HCT116 (cell line): Measurements from ENCODE around the gene TENM4. TPM values are rescaled to one million over a fixed set of nuclear protein-coding genes. Genes with fewer than 3 reads are reported as not detected.

Source experiments
- ATAC-seq: fragments of 200-7000 bp; cut with Tn5 transposase; 2 replicates; pipeline ENCODE4 v1.9.1; 2020; ENCODE audit warnings: mild to moderate bottlenecking, moderate library complexity
- BruUV-seq: library from RNA; stranded (reverse); fragments of 400-500 nt; replicated peaks from 2 replicates; lab custom pipeline; 2021; lab: Mats Ljungman, UMichigan
- CTCF ChIA-PET: fragments of 300-600 bp; sonication (Branson Sonifier 250); formaldehyde crosslinking; loops from one replicate; lab custom pipeline; 2021; ENCODE audit warnings: antibody characterized with exemption; lab: Charles Lee
- POLR2A ChIA-PET: fragments of 300-600, 350-600 bp; sonication (Branson Sonifier 250); formaldehyde crosslinking; loops from one replicate; lab custom pipeline; 2021; ENCODE audit warnings: antibody characterized with exemption; lab: Charles Lee
- RAD21 ChIA-PET, 2 experiments: fragments of 300-600 bp; sonication (Branson Sonifier 250); formaldehyde crosslinking; loops; one replicate each; lab custom pipeline; 2023; ENCODE audit warnings: low total read pairs in 2 of 2; ENCODE audit not compliant: uncharacterized antibody in 2 of 2, unreplicated experiment in 2 of 2, low non-redundant PET in 1 of 2; lab: Charles Lee
- DNase-seq: peaks from one replicate; pipeline ENCODE4 v3.0.0-alpha.2; 2010; ENCODE audit warnings: low read depth, low spot score
- H2AFZ ChIP-seq: fragments of 200-600 bp; shearing (Covaris generic), sonication (generic); 2 replicates; pipeline ENCODE4 v1.6.1; 2017; ENCODE audit warnings: low read depth, mixed run types, mixed read lengths, antibody characterized with exemption, low read length; ENCODE audit not compliant: poor library complexity, severe bottlenecking
- H3K27ac ChIP-seq: 2 replicates; pipeline ENCODE4 v1.5.1; 2012; ENCODE audit warnings: low read depth, low read length
- H3K27me3 ChIP-seq: fragments of 200-600 bp; sonication (generic); 2 replicates; pipeline ENCODE4 v1.6.1; 2016; ENCODE audit warnings: mixed run types, low read length, mixed read lengths; ENCODE audit not compliant: insufficient read depth
- H3K36me3 ChIP-seq, 2 experiments: fragments of 200-500 bp in 1 of 2; fragments of 200-600 bp in 1 of 2; sonication (Bioruptor generic) in 1 of 2; sonication (generic) in 1 of 2; 2 replicates each; pipeline versions ENCODE4 v1.5.1 to v1.6.1; 2014 to 2016; ENCODE audit warnings: low read length in 2 of 2, inconsistent platforms in 1 of 2, mixed read lengths in 1 of 2, mixed run types in 1 of 2; ENCODE audit not compliant: insufficient read depth in 2 of 2, control insufficient read depth in 1 of 2
- H3K4me1 ChIP-seq, 2 experiments: fragments of 200-600 bp in 1 of 2; sonication (generic) in 1 of 2; 2 replicates each; pipeline versions ENCODE4 v1.5.1 to v1.6.1; 2012 to 2017; ENCODE audit warnings: low read length in 2 of 2, inconsistent platforms in 1 of 2, mild to moderate bottlenecking in 1 of 2, mixed read lengths in 1 of 2, mixed run types in 1 of 2, moderate library complexity in 1 of 2; ENCODE audit not compliant: insufficient read depth in 2 of 2, control insufficient read depth in 1 of 2
- H3K4me2 ChIP-seq: fragments of 200-600 bp; sonication (generic); 2 replicates; pipeline ENCODE4 v1.6.1; 2017; ENCODE audit warnings: mixed run types, low read length, mixed read lengths
- H3K4me3 ChIP-seq, 2 experiments: fragments of 200-600 bp in 1 of 2; sonication (generic) in 1 of 2; replicated peaks in 1 of 2; 2 replicates each; pipeline ENCODE4 v1.5.1; 2011 to 2016; ENCODE audit warnings: low read length in 2 of 2, control low read depth in 1 of 2, low read depth in 1 of 2, mild to moderate bottlenecking in 1 of 2, mixed read lengths in 1 of 2, mixed run types in 1 of 2
- H3K79me2 ChIP-seq: fragments of 200-600 bp; sonication (generic); 2 replicates; pipeline ENCODE4 v1.6.1; 2017; ENCODE audit warnings: mild to moderate bottlenecking, mixed run types, low read length, moderate library complexity, mixed read lengths; ENCODE audit not compliant: insufficient read depth
- H3K9ac ChIP-seq: fragments of 200-600 bp; sonication (generic); 2 replicates; pipeline ENCODE4 v1.6.1; 2016; ENCODE audit warnings: low read length, mixed read lengths
- H3K9me2 ChIP-seq: fragments of 200-600 bp; sonication (generic), shearing (Covaris generic); 2 replicates; pipeline ENCODE4 v1.6.1; 2017; ENCODE audit warnings: mixed run types, mild to moderate bottlenecking, moderate library complexity; ENCODE audit not compliant: insufficient read depth
- H3K9me3 ChIP-seq, 2 experiments: fragments of 200-500 bp in 1 of 2; fragments of 200-600 bp in 1 of 2; sonication (Bioruptor generic) in 1 of 2; sonication (generic) in 1 of 2; 2 replicates each; pipeline ENCODE4 v1.6.1; 2014 to 2017; ENCODE audit warnings: low read length in 2 of 2, mixed read lengths in 2 of 2, inconsistent platforms in 1 of 2, low read depth in 1 of 2, mild to moderate bottlenecking in 1 of 2, mixed run types in 1 of 2, moderate library complexity in 1 of 2; ENCODE audit not compliant: control insufficient read depth in 1 of 2, insufficient read depth in 1 of 2
- H4K20me1 ChIP-seq: fragments of 200-600 bp; sonication (generic), shearing (Covaris generic); 2 replicates; pipeline ENCODE4 v1.6.1; 2017; ENCODE audit warnings: mixed run types, mild to moderate bottlenecking, moderate library complexity; ENCODE audit not compliant: insufficient read depth
- CBX3 ChIP-seq: IDR thresholded peaks from 2 replicates; pipeline ENCODE4 v1.6.1; 2012; ENCODE audit warnings: low read depth
- CEBPB ChIP-seq: IDR thresholded peaks from 2 replicates; pipeline ENCODE4 v1.6.1; 2012; ENCODE audit warnings: low read depth
- EGR1 ChIP-seq: IDR thresholded peaks from 2 replicates; pipeline ENCODE4 v1.6.1; 2012; ENCODE audit warnings: low read depth
- EZH2 ChIP-seq: fragments of 200-600 bp; sonication (generic); IDR thresholded peaks from 2 replicates; pipeline ENCODE4 v1.6.1; 2017; ENCODE audit warnings: antibody characterized with exemption, mixed run types
- FOSL1 ChIP-seq: IDR thresholded peaks from 2 replicates; pipeline ENCODE4 v1.6.1; 2012; ENCODE audit warnings: low read depth
- JUND ChIP-seq: IDR thresholded peaks from 2 replicates; pipeline ENCODE4 v1.6.1; 2012
- POLR2A ChIP-seq: IDR thresholded peaks from 2 replicates; pipeline ENCODE4 v1.7.0; 2011; ENCODE audit warnings: borderline replicate concordance; ENCODE audit not compliant: insufficient read depth, insufficient read length; ENCODE audit errors: extremely low read depth
- SIN3A ChIP-seq: IDR thresholded peaks from 2 replicates; pipeline ENCODE4 v1.6.1; 2012; ENCODE audit warnings: low read depth
- SP1 ChIP-seq: IDR thresholded peaks from 2 replicates; pipeline ENCODE4 v1.6.1; 2012; ENCODE audit warnings: low read depth
- SRF ChIP-seq: IDR thresholded peaks from 2 replicates; pipeline ENCODE4 v1.6.1; 2012; ENCODE audit warnings: low read depth
- YY1 ChIP-seq: IDR thresholded peaks from 2 replicates; pipeline ENCODE4 v1.6.1; 2011; ENCODE audit warnings: low read length, low read depth, moderate library complexity, mild to moderate bottlenecking; ENCODE audit not compliant: insufficient replicate concordance; ENCODE audit errors: extremely low read depth
- ZFX ChIP-seq: fragments of 450-650 bp; IDR thresholded peaks from 2 replicates; pipeline ENCODE4 v1.6.1; 2017
- ZNF274 ChIP-seq: fragments of 200-500 bp; sonication (Bioruptor generic); IDR thresholded peaks from 2 replicates; pipeline ENCODE4 v1.6.1; 2014; ENCODE audit warnings: mild to moderate bottlenecking, low read depth, low read length, inconsistent platforms
- intact Hi-C: fragments of 100-400 bp; cut with micrococcal nuclease; formaldehyde crosslinking; loops from 2 replicates; pipeline ENCODE4 v1.10.0; 2022
- total RNA-seq: library from RNA; stranded (reverse); gene quantifications from one replicate; pipeline ENCODE4 v1.2.1, GENCODE V29; 2021; ENCODE audit not compliant: unreplicated experiment
- TF ChIP-seq, protein P1 (sequence below), 3 experiments: fragments of 200-600 bp in 1 of 3; sonication (generic) in 1 of 3; IDR thresholded peaks in 2 of 3; conservative IDR thresholded peaks in 1 of 3; 2 replicates each; pipeline ENCODE4 v1.5.1; 2012 to 2017; ENCODE audit warnings: low read depth in 2 of 3, low read length in 2 of 3, antibody characterized with exemption in 1 of 3, borderline replicate concordance in 1 of 3, control low read depth in 1 of 3, mild to moderate bottlenecking in 1 of 3, mixed read lengths in 1 of 3, mixed run types in 1 of 3, moderate library complexity in 1 of 3; ENCODE audit not compliant: insufficient read depth in 1 of 3
- TF ChIP-seq, protein P2 (sequence below): IDR thresholded peaks from 2 replicates; pipeline ENCODE4 v1.6.1; 2012
- TF ChIP-seq, protein P3 (sequence below): IDR thresholded peaks from 2 replicates; pipeline ENCODE4 v1.6.1; 2011; ENCODE audit warnings: mild to moderate bottlenecking, low read length, moderate library complexity; ENCODE audit not compliant: insufficient replicate concordance; ENCODE audit errors: extremely low read depth
- TF ChIP-seq, protein P4 (sequence below): IDR thresholded peaks from 2 replicates; pipeline ENCODE4 v1.6.1; 2012

The TENM4 gene
- total RNA-seq, 1 experiment from 2014 or later = 0.05 TPM

DNA sequence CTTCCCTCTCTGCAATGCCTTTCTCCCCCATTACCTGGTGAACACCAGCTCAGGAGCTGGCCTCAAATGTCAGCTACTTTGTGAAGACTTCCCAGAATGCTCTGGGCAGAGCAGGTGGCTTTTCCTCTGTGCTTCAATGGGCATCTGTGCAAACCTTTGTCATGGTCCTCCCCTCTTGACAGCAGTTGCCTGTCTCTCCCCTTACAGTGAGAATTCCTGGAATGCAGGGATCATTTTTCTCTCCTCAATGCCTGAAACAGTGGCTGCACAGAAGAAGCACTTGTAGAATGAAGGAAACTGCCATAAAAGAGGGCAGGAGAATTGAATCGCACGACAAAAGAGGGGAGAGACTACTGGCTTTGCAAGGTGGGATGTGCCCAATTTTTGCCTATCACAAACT is 773.4 kb downstream of the TENM4 start:
- TF ChIP-seq, protein P1, sequence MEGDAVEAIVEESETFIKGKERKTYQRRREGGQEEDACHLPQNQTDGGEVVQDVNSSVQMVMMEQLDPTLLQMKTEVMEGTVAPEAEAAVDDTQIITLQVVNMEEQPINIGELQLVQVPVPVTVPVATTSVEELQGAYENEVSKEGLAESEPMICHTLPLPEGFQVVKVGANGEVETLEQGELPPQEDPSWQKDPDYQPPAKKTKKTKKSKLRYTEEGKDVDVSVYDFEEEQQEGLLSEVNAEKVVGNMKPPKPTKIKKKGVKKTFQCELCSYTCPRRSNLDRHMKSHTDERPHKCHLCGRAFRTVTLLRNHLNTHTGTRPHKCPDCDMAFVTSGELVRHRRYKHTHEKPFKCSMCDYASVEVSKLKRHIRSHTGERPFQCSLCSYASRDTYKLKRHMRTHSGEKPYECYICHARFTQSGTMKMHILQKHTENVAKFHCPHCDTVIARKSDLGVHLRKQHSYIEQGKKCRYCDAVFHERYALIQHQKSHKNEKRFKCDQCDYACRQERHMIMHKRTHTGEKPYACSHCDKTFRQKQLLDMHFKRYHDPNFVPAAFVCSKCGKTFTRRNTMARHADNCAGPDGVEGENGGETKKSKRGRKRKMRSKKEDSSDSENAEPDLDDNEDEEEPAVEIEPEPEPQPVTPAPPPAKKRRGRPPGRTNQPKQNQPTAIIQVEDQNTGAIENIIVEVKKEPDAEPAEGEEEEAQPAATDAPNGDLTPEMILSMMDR (IDR thresholded peaks at IDR 0.05 in 2 of 3, conservative IDR thresholded peaks at IDR 0.05 in 1 of 3; ENCODE audit: borderline replicate concordance in 1 of 3, insufficient read depth in 1 of 3, low read depth in 2 of 3, low read length in 2 of 3) = no peak
- no peak for TF ChIP-seq SIN3A
- TF ChIP-seq CBX3 = no peak
- TF ChIP-seq ZFX = no peak
- TF ChIP-seq ZNF274 = no peak
- H2AFZ ChIP-seq = no peak overlapping the region
- BruUV-seq = no TSS peak
- no peak overlapping the region for H3K4me2 ChIP-seq
- H3K4me3 ChIP-seq = no peak overlapping the region
- no peaks in the 10 kb centered on the region for H3K9me3 ChIP-seq
- H3K36me3 ChIP-seq = no peaks in the 10 kb centered on the region
- no peak overlapping the region for H3K9ac ChIP-seq
- ChIA-PET POLR2A (no interaction called here), CTCF (no interaction called here), RAD21 (no interaction called here)
- no peaks in the 10 kb centered on the region for H3K79me2 ChIP-seq
- intact Hi-C loops = no loop called here
- no peak overlapping the region for H3K27ac ChIP-seq
- H3K9me2 ChIP-seq = no peaks in the 10 kb centered on the region
- no peak for ATAC-seq
- DNase-seq = no peak
- no peaks in the 10 kb centered on the region for H3K4me1 ChIP-seq
- no peaks in the 10 kb centered on the region for H4K20me1 ChIP-seq
- peaks cover 4% of the 10 kb centered on the region; the same call in 1 of the 2 replicates for H3K27me3 ChIP-seq

DNA sequence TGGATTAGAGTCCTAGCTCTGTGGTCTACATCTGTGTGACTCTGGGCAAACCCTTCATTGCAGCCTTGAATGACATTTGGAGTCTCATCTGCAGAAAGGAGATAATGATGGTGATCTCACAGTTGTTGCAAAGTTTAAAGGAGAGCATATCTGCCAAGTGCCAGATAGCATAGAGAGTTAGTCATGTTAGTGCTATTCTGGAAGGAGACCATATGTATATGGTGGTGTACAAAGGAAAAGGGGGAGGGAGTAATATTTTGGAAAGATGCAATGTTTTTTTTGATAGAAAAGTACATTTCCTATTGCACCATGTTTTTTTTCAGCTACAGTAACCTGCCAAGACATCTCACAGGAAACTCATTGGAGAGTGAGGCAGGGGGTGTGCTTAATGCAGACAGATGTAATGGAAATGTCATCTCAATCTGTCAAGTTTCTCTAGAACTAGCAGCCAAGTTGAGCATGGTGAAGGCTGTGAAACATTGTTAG is 774.1 kb downstream of the TENM4 start:
- intact Hi-C loops = no loop called here
- no TSS peak for BruUV-seq
- RAD21 ChIA-PET = no interaction called here
- TF ChIP-seq YY1 (no peak), JUND (no peak), POLR2A (no peak), ZFX (no peak), CEBPB (no peak), SRF (no peak), EZH2 (no peak), ZNF274 (no peak), CBX3 (no peak), SP1 (no peak), FOSL1 (no peak), EGR1 (no peak)
- TF ChIP-seq, protein P2, sequence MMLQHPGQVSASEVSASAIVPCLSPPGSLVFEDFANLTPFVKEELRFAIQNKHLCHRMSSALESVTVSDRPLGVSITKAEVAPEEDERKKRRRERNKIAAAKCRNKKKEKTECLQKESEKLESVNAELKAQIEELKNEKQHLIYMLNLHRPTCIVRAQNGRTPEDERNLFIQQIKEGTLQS = no peak
- TF ChIP-seq, protein P3, sequence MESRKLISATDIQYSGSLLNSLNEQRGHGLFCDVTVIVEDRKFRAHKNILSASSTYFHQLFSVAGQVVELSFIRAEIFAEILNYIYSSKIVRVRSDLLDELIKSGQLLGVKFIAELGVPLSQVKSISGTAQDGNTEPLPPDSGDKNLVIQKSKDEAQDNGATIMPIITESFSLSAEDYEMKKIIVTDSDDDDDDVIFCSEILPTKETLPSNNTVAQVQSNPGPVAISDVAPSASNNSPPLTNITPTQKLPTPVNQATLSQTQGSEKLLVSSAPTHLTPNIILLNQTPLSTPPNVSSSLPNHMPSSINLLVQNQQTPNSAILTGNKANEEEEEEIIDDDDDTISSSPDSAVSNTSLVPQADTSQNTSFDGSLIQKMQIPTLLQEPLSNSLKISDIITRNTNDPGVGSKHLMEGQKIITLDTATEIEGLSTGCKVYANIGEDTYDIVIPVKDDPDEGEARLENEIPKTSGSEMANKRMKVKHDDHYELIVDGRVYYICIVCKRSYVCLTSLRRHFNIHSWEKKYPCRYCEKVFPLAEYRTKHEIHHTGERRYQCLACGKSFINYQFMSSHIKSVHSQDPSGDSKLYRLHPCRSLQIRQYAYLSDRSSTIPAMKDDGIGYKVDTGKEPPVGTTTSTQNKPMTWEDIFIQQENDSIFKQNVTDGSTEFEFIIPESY = no peak
- TF ChIP-seq, protein P4, sequence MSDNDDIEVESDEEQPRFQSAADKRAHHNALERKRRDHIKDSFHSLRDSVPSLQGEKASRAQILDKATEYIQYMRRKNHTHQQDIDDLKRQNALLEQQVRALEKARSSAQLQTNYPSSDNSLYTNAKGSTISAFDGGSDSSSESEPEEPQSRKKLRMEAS = no peak

More for the DNA sequence above, 774.1 kb downstream of the TENM4 start:
- CTCF ChIA-PET = no interaction called here
- Histone ChIP-seq H3K4me2 (no peak overlapping the region), H3K36me3 (no peaks in the 10 kb centered on the region), H3K9me2 (no peaks in the 10 kb centered on the region), H3K4me3 (no peak overlapping the region), H2AFZ (no peak overlapping the region), H4K20me1 (no peaks in the 10 kb centered on the region), H3K4me1 (no peaks in the 10 kb centered on the region), H3K79me2 (no peaks in the 10 kb centered on the region), H3K27me3 (peaks cover 4% of the 10 kb centered on the region; the same call in 1 of the 2 replicates), H3K9ac (no peak overlapping the region), H3K9me3 (no peaks in the 10 kb centered on the region), H3K27ac (no peak overlapping the region)
- ATAC-seq = no peak
- POLR2A ChIA-PET = no interaction called here
- DNase-seq = no peak
